CD4-positive, alpha-beta T cell (primary cell): ENCODE data around the gene PCDHGA1. TPM values are rescaled to one million over a fixed set of nuclear protein-coding genes. Genes with fewer than 3 reads are reported as not detected.

Experiments
- ATAC-seq: fragments of 200-7000 bp; cut with Tn5 transposase; one replicate; pipeline ENCODE4 v1.10.0; 2022; ENCODE audit warnings: mild to moderate bottlenecking; ENCODE audit not compliant: poor library complexity
- CTCF ChIA-PET: fragments of 350-600 bp; sonication (Branson Sonifier 250); formaldehyde crosslinking; loops from one replicate; lab custom pipeline; 2021; ENCODE audit warnings: antibody characterized with exemption, inconsistent platforms; lab: Charles Lee
- POLR2A ChIA-PET: fragments of 350-600 bp; sonication (Branson Sonifier 250); formaldehyde crosslinking; loops from one replicate; lab custom pipeline; 2021; ENCODE audit warnings: antibody characterized with exemption, inconsistent platforms; lab: Charles Lee
- DNase-seq, 14 experiments: peaks; one replicate each; pipeline ENCODE4 v3.0.0-alpha.2; 2013 to 2020; ENCODE audit warnings: mixed read lengths in 2 of 14
- H3K27ac ChIP-seq, 2 donors: one replicate each; pipeline versions ENCODE4 v1.5.1 to v1.7.0; 2013; ENCODE audit warnings: low read length in 2 of 2, low read depth in 1 of 2, mild to moderate bottlenecking in 1 of 2
- H3K27me3 ChIP-seq, 2 experiments: 1 replicate in 1 of 2; 2 replicates in 1 of 2; pipeline versions ENCODE4 v1.6.1 to v1.7.0; 2013; ENCODE audit warnings: low read length in 2 of 2, control low read depth in 1 of 2, mild to moderate bottlenecking in 1 of 2, moderate library complexity in 1 of 2; ENCODE audit not compliant: insufficient read depth in 2 of 2, control insufficient read depth in 1 of 2
- H3K36me3 ChIP-seq: one replicate; pipeline ENCODE4 v1.6.1; 2013; ENCODE audit warnings: low read length, control low read depth; ENCODE audit not compliant: insufficient read depth
- H3K4me1 ChIP-seq: one replicate; pipeline ENCODE4 v1.6.1; 2013; ENCODE audit warnings: low read length, control low read depth; ENCODE audit not compliant: insufficient read depth
- H3K4me3 ChIP-seq: one replicate; pipeline ENCODE4 v1.5.1; 2013; ENCODE audit warnings: mild to moderate bottlenecking, low read length, moderate library complexity
- H3K9me3 ChIP-seq, 2 experiments: 1 replicate in 1 of 2; 2 replicates in 1 of 2; pipeline versions ENCODE4 v1.6.1 to v1.7.0; 2013; ENCODE audit warnings: low read length in 2 of 2, mild to moderate bottlenecking in 2 of 2, control low read depth in 1 of 2, moderate library complexity in 1 of 2; ENCODE audit not compliant: control insufficient read depth in 1 of 2, insufficient read depth in 1 of 2
- H3K27ac Mint-ChIP-seq: one replicate; pipeline ENCODE4 v1.8.0; 2020; ENCODE audit warnings: mixed read lengths
- H3K27me3 Mint-ChIP-seq: one replicate; pipeline ENCODE4 v1.8.0; 2021; ENCODE audit warnings: mixed read lengths
- H3K36me3 Mint-ChIP-seq: one replicate; pipeline ENCODE4 v1.8.0; 2021; ENCODE audit warnings: low read depth, mixed read lengths
- H3K4me1 Mint-ChIP-seq: one replicate; pipeline ENCODE4 v1.8.0; 2021; ENCODE audit warnings: low read depth, mixed read lengths
- H3K4me3 Mint-ChIP-seq: one replicate; pipeline ENCODE4 v1.8.0; 2020; ENCODE audit warnings: mild to moderate bottlenecking, mixed read lengths
- H3K9me3 Mint-ChIP-seq: one replicate; pipeline ENCODE4 v1.8.0; 2020; ENCODE audit warnings: mixed read lengths
- CTCF ChIP-seq: fragments of 200-600 bp; IDR thresholded peaks from one replicate; pipeline ENCODE4 v1.8.0; 2022; ENCODE audit warnings: antibody characterized with exemption, mild to moderate bottlenecking
- intact Hi-C, 2 experiments: fragments of 100-400 bp; cut with DNase I in 1 of 2; cut with micrococcal nuclease in 1 of 2; formaldehyde crosslinking; loops; one replicate each; pipeline versions ENCODE4 v1.15.1 to v1.9.0; 2023 to 2025; cut with DNase I, micrococcal nuclease
- total RNA-seq, 174 experiments: library from RNA in 2 of 174; stranded (reverse) in 2 of 174; gene quantifications; one replicate each; pipeline ENCODE4 v1.2.3 and lab custom pipeline; 2021 to 2026

Gene PCDHGA1
- total RNA-seq, 2 experiments from 2014 or later, result not detected

GRCh38 chr5:141547488-141547887 lies 217.2 kb downstream of the PCDHGA1 start:
- Histone ChIP-seq H3K9me3 (peaks cover 9 to 12% of the 10 kb centered on the region in 2 experiments), H3K4me1 (peaks cover 7% of the 10 kb centered on the region), H3K27ac (no peak overlapping the region), H3K27me3 (no peaks in the 10 kb centered on the region), H3K4me3 (no peak overlapping the region), H3K36me3 (peaks cover 53% of the 10 kb centered on the region)
- POLR2A ChIA-PET, result no interaction called here
- H3K9me3 Mint-ChIP-seq, result peaks cover 3% of the 10 kb centered on the region
- no peak overlapping the region for H3K4me3 Mint-ChIP-seq
- intact Hi-C loops, result no loop called here
- no peak for TF ChIP-seq CTCF
- CTCF ChIA-PET, result interaction anchor here (1.3 to 3.4 kb wide), 3 partner anchors 10 to 23 kb away, joined by 3 to 16 read pairs (median 6); no protein-coding TSS in a partner anchor
- peaks cover 99% of the 10 kb centered on the region for H3K36me3 Mint-ChIP-seq
- H3K4me1 Mint-ChIP-seq, result peaks cover 58% of the 10 kb centered on the region
- no peak overlapping the region for H3K27ac Mint-ChIP-seq
- ATAC-seq (no peak), DNase-seq (no peak)
- no peaks in the 10 kb centered on the region for H3K27me3 Mint-ChIP-seq

- Mint-ChIP-seq H3K4me1 (peaks cover 58% of the 10 kb centered on the region), H3K27me3 (no peaks in the 10 kb centered on the region), H3K36me3 (peaks cover 99% of the 10 kb centered on the region), H3K9me3 (peaks cover 3% of the 10 kb centered on the region), H3K4me3 (no peak overlapping the region), H3K27ac (no peak overlapping the region)
- Histone ChIP-seq H3K27ac (no peak overlapping the region), H3K36me3 (peaks cover 54% of the 10 kb centered on the region), H3K9me3 (peaks cover 9 to 12% of the 10 kb centered on the region in 2 experiments), H3K4me1 (peaks cover 10% of the 10 kb centered on the region), H3K27me3 (no peaks in the 10 kb centered on the region), H3K4me3 (no peak overlapping the region)
- no peak for ATAC-seq
- TF ChIP-seq CTCF, result no peak
- POLR2A ChIA-PET, result no interaction called here
- intact Hi-C loops, result no loop called here
- DNase-seq, result no peak
- CTCF ChIA-PET, result interaction anchor here (1.0 to 3.4 kb wide), 5 partner anchors 10 to 71 kb away, joined by 3 to 16 read pairs (median 3); partner anchors contain the start of gene DIAPH1
These were observed 217.6 kb downstream of the PCDHGA1 start for GRCh38 chr5:141547921-141548320.

- Mint-ChIP-seq H3K4me3 (no peak overlapping the region), H3K27ac (peak overlapping the region; percentile 71), H3K36me3 (peaks cover 92% of the 10 kb centered on the region), H3K9me3 (no peaks in the 10 kb centered on the region), H3K27me3 (no peaks in the 10 kb centered on the region), H3K4me1 (peaks cover 33% of the 10 kb centered on the region)
- POLR2A ChIA-PET, result interaction anchor here (1.8 kb wide), 1 partner anchor 238 kb away, joined by 14 read pairs; the partner anchor contains the start of gene TAF7
- DNase-seq (peak; percentile 55 to 89 (median 72)), ATAC-seq (peak; percentile 88)
- Histone ChIP-seq H3K36me3 (peaks cover 75% of the 10 kb centered on the region), H3K9me3 (no peaks in the 10 kb centered on the region), H3K27me3 (no peaks in the 10 kb centered on the region), H3K4me1 (peaks cover 19% of the 10 kb centered on the region), H3K27ac (peak overlapping the region in 1 of 2 donors; percentile 20), H3K4me3 (no peak overlapping the region)
- CTCF ChIA-PET, result interaction anchor here (0.5 to 2.9 kb wide), 27 partner anchors 8 to 1313 kb away, joined by 3 to 16 read pairs (median 4); partner anchors contain the start of genes DIAPH1, PCDHGA10, PCDHGB3 and PCDHGB5
- intact Hi-C loops, result loop anchor here (2.0 to 10.0 kb wide), 4 partner anchors 145 to 473 kb away; partner anchors contain the start of genes PCDHB10 (in 1 of the 2), PCDHB11 (in 1 of the 2), PCDHB14 (in 1 of the 2) and PCDHGA10 (in 1 of the 2)
- TF ChIP-seq CTCF, result peak; percentile 88
These were observed 227.4 kb downstream of the PCDHGA1 start for GRCh38 chr5:141557681-141558136.
